Upper lobe of right lung (tissue), 1 donor: ENCODE results near the gene BRCA1. TPM values are rescaled to one million over a fixed set of nuclear protein-coding genes. Genes with fewer than 3 reads are reported as not detected.
"Not testable (repeated sequence)": the region's sequence is repeated elsewhere in the genome, so short reads cannot be mapped to it uniquely, and the experiment has no call there.

Source experiments
- ATAC-seq: fragments of 200-7000 bp; cut with Tn5 transposase; one replicate; pipeline ENCODE4 v1.9.1; 2020; ENCODE audit warnings: mild to moderate bottlenecking, moderate library complexity
- DNase-seq: peaks from one replicate; pipeline ENCODE4 v3.0.0-alpha.2; 2020
- H3K27ac ChIP-seq: fragments of 200-600 bp; one replicate; pipeline ENCODE4 v1.8.0; 2022
- H3K27me3 ChIP-seq: fragments of 200-600 bp; one replicate; pipeline ENCODE4 v1.8.0; 2022; ENCODE audit warnings: mild to moderate bottlenecking
- H3K36me3 ChIP-seq: fragments of 200-600 bp; one replicate; pipeline ENCODE4 v1.8.0; 2022
- H3K4me1 ChIP-seq: fragments of 200-600 bp; one replicate; pipeline ENCODE4 v1.8.0; 2022
- H3K4me3 ChIP-seq: fragments of 200-600 bp; one replicate; pipeline ENCODE4 v1.8.0; 2022; ENCODE audit warnings: mild to moderate bottlenecking
- H3K9me3 ChIP-seq: fragments of 200-600 bp; one replicate; pipeline ENCODE4 v1.8.0; 2022
- CTCF ChIP-seq: fragments of 200-600 bp; IDR thresholded peaks from one replicate; pipeline ENCODE4 v1.8.0; 2022; ENCODE audit warnings: antibody characterized with exemption
- intact Hi-C: fragments of 100-400 bp; cut with DNase I; formaldehyde crosslinking; loops from one replicate; pipeline ENCODE4 v1.11.0; 2022
- total RNA-seq: library from RNA; stranded (reverse); fragmentation: NEBNext Ultra II Directional; extraction: Animal tissue kit (Norgen Biotek cat#: 25700); gene quantifications from one replicate; pipeline ENCODE4 v1.2.1, GENCODE V29; 2021
- donor health status: DM: no; HTN: yes; CAD: no; lungs with severe emphysema.

BRCA1 gene
- total RNA-seq, 1 donor from 2014 or later, result 4.0 TPM

GRCh38 chr17:43134774-43135453 is 9.8 kb upstream of the BRCA1 start:
- Histone ChIP-seq H3K9me3 (no peaks in the 10 kb centered on the region), H3K4me3 (no peak overlapping the region), H3K4me1 (peaks cover 4% of the 10 kb centered on the region), H3K27me3 (no peaks in the 10 kb centered on the region), H3K27ac (no peak overlapping the region), H3K36me3 (peaks cover 31% of the 10 kb centered on the region)
- no peak for ATAC-seq
- intact Hi-C loops, result no loop called here
- no peak for DNase-seq
- TF ChIP-seq CTCF, result no peak

- H3K9me3 ChIP-seq, intact Hi-C loops, DNase-seq, H3K4me3 ChIP-seq, ATAC-seq, H3K27ac ChIP-seq, H3K27me3 ChIP-seq: not testable (repeated sequence)
- peaks cover 31% of the 10 kb centered on the region for H3K36me3 ChIP-seq
- H3K4me1 ChIP-seq, result peaks cover 16% of the 10 kb centered on the region
These were observed 8.3 kb upstream of the BRCA1 start for GRCh38 chr17:43133439-43133838.

- intact Hi-C loops, result no loop called here
These were observed 7.0 kb upstream of the BRCA1 start for GRCh38 chr17:43132117-43132516.

GRCh38 chr17:43129671-43130010 is 4.5 kb upstream of the BRCA1 start:
- no peaks in the 10 kb centered on the region for H3K27me3 ChIP-seq
- DNase-seq, result no peak
- intact Hi-C loops, result no loop called here
- peaks cover 24% of the 10 kb centered on the region for H3K4me1 ChIP-seq
- peaks cover 22% of the 10 kb centered on the region for H3K36me3 ChIP-seq
- H3K27ac ChIP-seq, result peak overlapping the region; percentile 53
- H3K4me3 ChIP-seq, result peak overlapping the region; percentile 30
- TF ChIP-seq CTCF, result no peak
- no peaks in the 10 kb centered on the region for H3K9me3 ChIP-seq
- no peak for ATAC-seq

More at GRCh38 chr17:43132117-43132516, 7.0 kb upstream of the BRCA1 start:
- TF ChIP-seq CTCF, result no peak
- Histone ChIP-seq H3K9me3 (no peaks in the 10 kb centered on the region), H3K27ac (no peak overlapping the region), H3K4me1 (peaks cover 16% of the 10 kb centered on the region), H3K27me3 (no peaks in the 10 kb centered on the region), H3K4me3 (no peak overlapping the region), H3K36me3 (peaks cover 31% of the 10 kb centered on the region)
- DNase-seq, result no peak
- ATAC-seq, result peak; percentile 36

- H3K4me1 ChIP-seq, result peaks cover 24% of the 10 kb centered on the region
- intact Hi-C loops, result not testable (repeated sequence)
These were observed 2.2 kb upstream of the BRCA1 start for GRCh38 chr17:43127333-43127876.

GRCh38 chr17:43126911-43127290 is 1.7 kb upstream of the BRCA1 start:
- intact Hi-C loops, result no loop called here
- ATAC-seq, result no peak
- DNase-seq, result peak; percentile 67
- TF ChIP-seq CTCF, result no peak
- Histone ChIP-seq H3K27ac (no peak overlapping the region), H3K36me3 (no peaks in the 10 kb centered on the region), H3K9me3 (no peaks in the 10 kb centered on the region), H3K4me3 (no peak overlapping the region), H3K4me1 (peaks cover 24% of the 10 kb centered on the region), H3K27me3 (no peaks in the 10 kb centered on the region)

More at GRCh38 chr17:43127333-43127876, 2.2 kb upstream of the BRCA1 start:
- not testable (repeated sequence) for H3K27me3 ChIP-seq, ATAC-seq, H3K4me3 ChIP-seq, DNase-seq, H3K9me3 ChIP-seq, H3K36me3 ChIP-seq, H3K27ac ChIP-seq
